Measurements from ENCODE around the gene TAF1B.

Gene TAF1B

GRCh38 chr2:9867881-9868280, 24.6 kb downstream of the TAF1B start:
- TF ChIP-seq POLR2AphosphoS5 (IDR thresholded peaks at IDR 0.05; ENCODE audit: low read depth, low read length) (no peak), POLR2A (IDR thresholded peaks at IDR 0.05; ENCODE audit: low read depth, low read length) (no peak)
- no peak for DNase-seq (ENCODE audit: insufficient read length)
- FAIRE-seq = no peak

- no peak for DNase-seq (ENCODE audit: insufficient read length)
- no peak for FAIRE-seq
- TF ChIP-seq POLR2A (IDR thresholded peaks at IDR 0.05; ENCODE audit: low read depth, low read length) (no peak), TAF1 (IDR thresholded peaks at IDR 0.05; ENCODE audit: borderline replicate concordance, low read depth, low read length) (no peak), POLR2AphosphoS5 (IDR thresholded peaks at IDR 0.05; ENCODE audit: low read depth, low read length) (no peak)
Observed at GRCh38 chr2:9873337-9873736, 30.1 kb downstream of the TAF1B start.

- DNase-seq (ENCODE audit: insufficient read length) (no peak), FAIRE-seq (no peak)
- no peak for TF ChIP-seq POLR2A (IDR thresholded peaks at IDR 0.05; ENCODE audit: low read depth, low read length)
- no peak for TF ChIP-seq POLR2AphosphoS5 (IDR thresholded peaks at IDR 0.05; ENCODE audit: low read depth, low read length)
- TF ChIP-seq TAF1 (IDR thresholded peaks at IDR 0.05; ENCODE audit: borderline replicate concordance, low read depth, low read length) = no peak
Observed at GRCh38 chr2:9877026-9877425, 33.8 kb downstream of the TAF1B start.

- no peak for DNase-seq (ENCODE audit: insufficient read length)
- no peak for FAIRE-seq
- TF ChIP-seq POLR2AphosphoS5 (IDR thresholded peaks at IDR 0.05; ENCODE audit: low read depth, low read length) = no peak
- TF ChIP-seq POLR2A (IDR thresholded peaks at IDR 0.05; ENCODE audit: low read depth, low read length) = no peak
- TF ChIP-seq TAF1 (IDR thresholded peaks at IDR 0.05; ENCODE audit: borderline replicate concordance, low read depth, low read length) = no peak
Observed at GRCh38 chr2:9877726-9878125, 34.5 kb downstream of the TAF1B start.

- FAIRE-seq = no peak
- TF ChIP-seq POLR2AphosphoS5 (IDR thresholded peaks at IDR 0.05; ENCODE audit: low read depth, low read length) (no peak), TAF1 (IDR thresholded peaks at IDR 0.05; ENCODE audit: borderline replicate concordance, low read depth, low read length) (no peak), POLR2A (IDR thresholded peaks at IDR 0.05; ENCODE audit: low read depth, low read length) (no peak)
- DNase-seq (ENCODE audit: insufficient read length) = no peak
Observed at GRCh38 chr2:9879455-9880194, 36.4 kb downstream of the TAF1B start.

- TF ChIP-seq POLR2AphosphoS5 (IDR thresholded peaks at IDR 0.05; ENCODE audit: low read depth, low read length) (no peak), TAF1 (IDR thresholded peaks at IDR 0.05; ENCODE audit: borderline replicate concordance, low read depth, low read length) (no peak), POLR2A (IDR thresholded peaks at IDR 0.05; ENCODE audit: low read depth, low read length) (no peak)
- no peak for DNase-seq (ENCODE audit: insufficient read length)
- no peak for FAIRE-seq
Observed at GRCh38 chr2:9883897-9884296, 40.6 kb downstream of the TAF1B start.

GRCh38 chr2:9884436-9884835, 41.2 kb downstream of the TAF1B start:
- TF ChIP-seq POLR2AphosphoS5 (IDR thresholded peaks at IDR 0.05; ENCODE audit: low read depth, low read length) (no peak), TAF1 (IDR thresholded peaks at IDR 0.05; ENCODE audit: borderline replicate concordance, low read depth, low read length) (no peak), POLR2A (IDR thresholded peaks at IDR 0.05; ENCODE audit: low read depth, low read length) (no peak)
- FAIRE-seq = no peak
- DNase-seq (ENCODE audit: insufficient read length) = no peak

GRCh38 chr2:9885036-9885684, 41.9 kb downstream of the TAF1B start:
- no peak for FAIRE-seq
- no peak for DNase-seq (ENCODE audit: insufficient read length)
- TF ChIP-seq TAF1 (IDR thresholded peaks at IDR 0.05; ENCODE audit: borderline replicate concordance, low read depth, low read length) (no peak), POLR2A (IDR thresholded peaks at IDR 0.05; ENCODE audit: low read depth, low read length) (no peak), POLR2AphosphoS5 (IDR thresholded peaks at IDR 0.05; ENCODE audit: low read depth, low read length) (no peak)

- TF ChIP-seq POLR2A (IDR thresholded peaks at IDR 0.05; ENCODE audit: low read depth, low read length) (no peak), POLR2AphosphoS5 (IDR thresholded peaks at IDR 0.05; ENCODE audit: low read depth, low read length) (no peak), TAF1 (IDR thresholded peaks at IDR 0.05; ENCODE audit: borderline replicate concordance, low read depth, low read length) (no peak)
- no peak for FAIRE-seq
Observed at GRCh38 chr2:9887513-9887912, 44.2 kb downstream of the TAF1B start.

GRCh38 chr2:9889812-9890261, 46.6 kb downstream of the TAF1B start:
- FAIRE-seq (no peak), DNase-seq (ENCODE audit: insufficient read length) (no peak)
- TF ChIP-seq POLR2A (IDR thresholded peaks at IDR 0.05; ENCODE audit: low read depth, low read length) (no peak), TAF1 (IDR thresholded peaks at IDR 0.05; ENCODE audit: borderline replicate concordance, low read depth, low read length) (no peak), POLR2AphosphoS5 (IDR thresholded peaks at IDR 0.05; ENCODE audit: low read depth, low read length) (no peak)

More at GRCh38 chr2:9887513-9887912, 44.2 kb downstream of the TAF1B start:
- DNase-seq (ENCODE audit: insufficient read length) = no peak

GRCh38 chr2:9892236-9892635, 49.0 kb downstream of the TAF1B start:
- no peak for TF ChIP-seq POLR2A (IDR thresholded peaks at IDR 0.05; ENCODE audit: low read depth, low read length)
- no peak for TF ChIP-seq TAF1 (IDR thresholded peaks at IDR 0.05; ENCODE audit: borderline replicate concordance, low read depth, low read length)
- no peak for TF ChIP-seq POLR2AphosphoS5 (IDR thresholded peaks at IDR 0.05; ENCODE audit: low read depth, low read length)
- DNase-seq (ENCODE audit: insufficient read length) (no peak), FAIRE-seq (no peak)

All from GM12892 (cell line).